OCI-LY7 (cell line): ENCODE data around the gene TRAF4. TPM values are rescaled to one million over a fixed set of nuclear protein-coding genes. Genes with fewer than 3 reads are reported as not detected.

Source experiments
- BruUV-seq: library from RNA; stranded (reverse); fragments of 400-500 nt; replicated peaks from 2 replicates; lab custom pipeline; 2021; lab: Mats Ljungman, UMichigan
- CTCF ChIA-PET: fragments of 300-600 bp; sonication (Branson Sonifier 250); formaldehyde crosslinking; loops from one replicate; lab custom pipeline; 2022; ENCODE audit warnings: antibody characterized with exemption; ENCODE audit not compliant: unreplicated experiment; lab: Charles Lee
- POLR2A ChIA-PET: fragments of 300-600 bp; sonication (Branson Sonifier 250); formaldehyde crosslinking; loops from one replicate; lab custom pipeline; 2022; ENCODE audit warnings: antibody characterized with exemption; lab: Charles Lee
- DNase-seq: peaks from one replicate; pipeline ENCODE4 v3.0.0-alpha.2; 2015; ENCODE audit warnings: low spot score
- H2AFZ ChIP-seq: fragments of 200-600 bp; sonication (generic), shearing (Covaris generic); 2 replicates; pipeline ENCODE4 v1.6.1; 2014; ENCODE audit warnings: mild to moderate bottlenecking, antibody characterized with exemption, low read length, moderate library complexity
- H3K27ac ChIP-seq: fragments of 200-600 bp; sonication (generic); 2 replicates; pipeline ENCODE4 v1.5.1; 2014; ENCODE audit warnings: mixed run types, low read depth, mild to moderate bottlenecking, moderate library complexity, low read length, inconsistent platforms; ENCODE audit not compliant: poor library complexity, severe bottlenecking
- H3K36me3 ChIP-seq: fragments of 200-600 bp; sonication (generic); 2 replicates; pipeline ENCODE4 v1.6.1; 2014; ENCODE audit warnings: mild to moderate bottlenecking, antibody characterized with exemption, low read length, moderate library complexity, mixed read lengths; ENCODE audit not compliant: insufficient read depth
- H3K4me1 ChIP-seq: fragments of 200-600 bp; sonication (generic); 2 replicates; pipeline ENCODE4 v1.5.1; 2014; ENCODE audit warnings: mild to moderate bottlenecking, low read length; ENCODE audit not compliant: insufficient read depth, poor library complexity, severe bottlenecking
- H3K4me2 ChIP-seq: fragments of 200-600 bp; sonication (generic); 2 replicates; pipeline ENCODE4 v1.6.1; 2014; ENCODE audit warnings: mild to moderate bottlenecking, low read length
- H3K4me3 ChIP-seq: fragments of 200-600 bp; sonication (generic); 2 replicates; pipeline ENCODE4 v1.5.1; 2014; ENCODE audit warnings: mild to moderate bottlenecking, low read depth, low read length; ENCODE audit not compliant: poor library complexity, severe bottlenecking
- H3K79me2 ChIP-seq: fragments of 200-600 bp; sonication (generic); 2 replicates; pipeline ENCODE4 v1.6.1; 2016; ENCODE audit warnings: low read depth, mild to moderate bottlenecking, low read length, moderate library complexity, mixed read lengths; ENCODE audit not compliant: insufficient read depth
- H3K9me2 ChIP-seq: fragments of 200-600 bp; sonication (generic); 2 replicates; pipeline ENCODE4 v1.6.1; 2016; ENCODE audit warnings: mild to moderate bottlenecking, low read length, mixed read lengths; ENCODE audit not compliant: insufficient read depth
- H3K9me3 ChIP-seq: fragments of 200-600 bp; sonication (generic); 2 replicates; pipeline ENCODE4 v1.6.1; 2014; ENCODE audit warnings: mild to moderate bottlenecking, mixed run types, low read length, mixed read lengths
- H4K20me1 ChIP-seq: fragments of 200-600 bp; sonication (generic); 2 replicates; pipeline ENCODE4 v1.6.1; 2014; ENCODE audit warnings: mild to moderate bottlenecking, antibody characterized with exemption, low read length, moderate library complexity, mixed read lengths; ENCODE audit not compliant: insufficient read depth
- EZH2phosphoT487 ChIP-seq: fragments of 200-600 bp; sonication (generic); IDR thresholded peaks from 2 replicates; pipeline ENCODE4 v1.6.1; 2018; ENCODE audit warnings: low read depth, borderline replicate concordance, mild to moderate bottlenecking, mixed run types, antibody characterized with exemption, low read length, moderate library complexity, mixed read lengths
- intact Hi-C: fragments of 100-400 bp; cut with micrococcal nuclease; formaldehyde crosslinking; loops from one replicate; pipeline ENCODE4 v1.10.0; 2022; ENCODE audit not compliant: unreplicated experiment
- total RNA-seq, 2 experiments: library from RNA; depleted of rRNA in 1 of 2; stranded (reverse); fragments of >200 nt in 1 of 2; shearing (Covaris generic) in 1 of 2; gene quantifications; 2 replicates each; pipeline ENCODE4 v1.2.3, GENCODE V29; 2014 to 2022
- TF ChIP-seq, protein P1 (sequence below): fragments of 200-600 bp; sonication (generic); conservative IDR thresholded peaks from 2 replicates; pipeline ENCODE4 v1.5.1; 2014; ENCODE audit warnings: mild to moderate bottlenecking, antibody characterized with exemption, low read length, moderate library complexity, mixed read lengths

TRAF4 gene
- total RNA-seq, 2 experiments from 2014 or later = 105 to 123 TPM

DNA sequence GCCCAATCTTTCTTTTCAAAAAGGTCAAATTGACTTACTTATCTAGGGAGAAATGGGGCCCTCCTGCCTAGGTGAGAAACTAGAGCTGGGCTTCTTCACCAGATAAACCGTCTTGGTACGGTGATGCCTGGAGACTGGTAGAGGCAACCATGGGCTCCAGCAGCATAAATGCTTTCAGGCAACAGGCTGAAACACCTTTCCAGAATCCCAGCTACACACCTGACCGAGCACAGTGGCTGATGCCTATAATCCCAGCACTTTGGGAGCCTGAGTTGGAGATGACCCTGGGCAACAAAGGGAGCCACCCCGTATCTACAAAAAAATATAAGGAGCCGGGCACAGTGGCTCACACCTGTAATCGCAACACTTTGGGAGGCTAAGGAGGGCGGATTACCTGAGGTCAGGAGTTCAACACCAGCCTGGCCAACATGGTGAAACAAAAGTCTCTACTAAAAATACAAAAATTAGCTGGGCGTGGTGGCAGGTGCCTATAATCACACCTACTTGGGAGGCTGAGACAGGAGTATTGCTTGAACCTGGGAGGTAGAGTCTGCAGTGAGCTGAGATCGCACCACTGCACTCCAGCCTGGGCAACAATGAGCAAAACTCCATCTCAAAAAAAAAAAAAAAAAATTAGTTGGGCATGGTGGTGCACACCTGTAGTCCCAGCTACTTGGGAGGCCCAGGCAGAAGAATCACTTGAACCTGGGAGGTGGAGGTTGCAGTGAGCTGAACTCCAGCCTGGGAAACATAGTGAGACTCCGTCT, 8.0 kb downstream of the TRAF4 start:
- BruUV-seq = no TSS peak
- H3K4me1 ChIP-seq = peaks cover 19% of the 10 kb centered on the region
- ChIA-PET CTCF (interaction anchor here (0.6 to 3.3 kb wide), 2 partner anchors 24 to 58 kb away, joined by 3 to 27 read pairs; partner anchors contain the start of genes NEK8 and TLCD1), POLR2A (interaction anchor here (0.5 to 2.1 kb wide), 4 partner anchors 17 to 534 kb away, joined by 4 to 5 read pairs (median 5); partner anchors contain the start of gene RPL23A)
- no peak overlapping the region for H3K4me3 ChIP-seq
- peaks cover 58% of the 10 kb centered on the region for H3K36me3 ChIP-seq
- DNase-seq = no peak
- intact Hi-C loops = no loop called here
- no peaks in the 10 kb centered on the region for H3K9me2 ChIP-seq
- H3K9me3 ChIP-seq = no peaks in the 10 kb centered on the region
- H3K27ac ChIP-seq = no peak overlapping the region
- no peak overlapping the region for H2AFZ ChIP-seq
- H3K4me2 ChIP-seq = no peak overlapping the region
- peaks cover 10% of the 10 kb centered on the region for H4K20me1 ChIP-seq
- TF ChIP-seq EZH2phosphoT487 = no peak
- TF ChIP-seq, protein P1, sequence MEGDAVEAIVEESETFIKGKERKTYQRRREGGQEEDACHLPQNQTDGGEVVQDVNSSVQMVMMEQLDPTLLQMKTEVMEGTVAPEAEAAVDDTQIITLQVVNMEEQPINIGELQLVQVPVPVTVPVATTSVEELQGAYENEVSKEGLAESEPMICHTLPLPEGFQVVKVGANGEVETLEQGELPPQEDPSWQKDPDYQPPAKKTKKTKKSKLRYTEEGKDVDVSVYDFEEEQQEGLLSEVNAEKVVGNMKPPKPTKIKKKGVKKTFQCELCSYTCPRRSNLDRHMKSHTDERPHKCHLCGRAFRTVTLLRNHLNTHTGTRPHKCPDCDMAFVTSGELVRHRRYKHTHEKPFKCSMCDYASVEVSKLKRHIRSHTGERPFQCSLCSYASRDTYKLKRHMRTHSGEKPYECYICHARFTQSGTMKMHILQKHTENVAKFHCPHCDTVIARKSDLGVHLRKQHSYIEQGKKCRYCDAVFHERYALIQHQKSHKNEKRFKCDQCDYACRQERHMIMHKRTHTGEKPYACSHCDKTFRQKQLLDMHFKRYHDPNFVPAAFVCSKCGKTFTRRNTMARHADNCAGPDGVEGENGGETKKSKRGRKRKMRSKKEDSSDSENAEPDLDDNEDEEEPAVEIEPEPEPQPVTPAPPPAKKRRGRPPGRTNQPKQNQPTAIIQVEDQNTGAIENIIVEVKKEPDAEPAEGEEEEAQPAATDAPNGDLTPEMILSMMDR = no peak
- peaks cover 11% of the 10 kb centered on the region; the same call in 1 of the 2 replicates for H3K79me2 ChIP-seq

- H4K20me1 ChIP-seq = peaks cover 2% of the 10 kb centered on the region; the same call in 1 of the 2 replicates
- peaks cover under 1% of the 10 kb centered on the region for H3K4me1 ChIP-seq
- H3K36me3 ChIP-seq = peaks cover 43% of the 10 kb centered on the region
- peaks cover 4% of the 10 kb centered on the region; the same call in 1 of the 2 replicates for H3K79me2 ChIP-seq
- BruUV-seq = no TSS peak
- TF ChIP-seq, protein P1 = no peak
- TF ChIP-seq EZH2phosphoT487 = no peak
- DNase-seq = no peak
- no peak overlapping the region for H2AFZ ChIP-seq
- no peak overlapping the region for H3K4me3 ChIP-seq
- intact Hi-C loops = no loop called here
- H3K9me3 ChIP-seq = no peaks in the 10 kb centered on the region
- POLR2A ChIA-PET = no interaction called here
- H3K4me2 ChIP-seq = no peak overlapping the region
- H3K27ac ChIP-seq = no peak overlapping the region
- CTCF ChIA-PET = no interaction called here
- no peaks in the 10 kb centered on the region for H3K9me2 ChIP-seq
These were observed 11.7 kb downstream of the TRAF4 start for GRCh38 chr17:28755486-28755885.
